HepG2 (cell line): ENCODE measurements around the gene NOXA1. TPM values are rescaled to one million over a fixed set of nuclear protein-coding genes. Genes with fewer than 3 reads are reported as not detected.

ENCODE experiments used
- ARNTL ChIP-seq: sonication (generic); formaldehyde crosslinking; IDR thresholded peaks from 2 replicates; pipeline ENCODE4 v1.4.0; 2020; ENCODE audit warnings: mild to moderate bottlenecking, missing genetic modification reagents
- EZH2 ChIP-seq: conservative IDR thresholded peaks from 2 replicates; pipeline ENCODE4 v1.6.1; 2012; ENCODE audit warnings: mild to moderate bottlenecking, low read depth, low read length, moderate library complexity
- FOXJ3 ChIP-seq: sonication (generic); formaldehyde crosslinking; IDR thresholded peaks from 2 replicates; pipeline ENCODE4 v1.4.0; 2020; ENCODE audit warnings: missing genetic modification reagents, mild to moderate bottlenecking, borderline replicate concordance
- GLI4 ChIP-seq: sonication (generic); formaldehyde crosslinking; IDR thresholded peaks from 2 replicates; pipeline ENCODE4 v1.5.1; 2020; ENCODE audit warnings: missing genetic modification reagents, mild to moderate bottlenecking, moderate library complexity, borderline replicate concordance
- MTERF4 ChIP-seq: sonication (generic); formaldehyde crosslinking; IDR thresholded peaks from 2 replicates; pipeline ENCODE4 v1.8.0; 2023; ENCODE audit warnings: mild to moderate bottlenecking, missing genetic modification reagents
- MXD4 ChIP-seq: IDR thresholded peaks from 2 replicates; pipeline ENCODE4 v1.6.1; 2016; ENCODE audit warnings: mild to moderate bottlenecking, missing biosample characterization, missing genetic modification reagents
- SALL1 ChIP-seq: sonication (generic); formaldehyde crosslinking; IDR thresholded peaks from 2 replicates; pipeline ENCODE4 v1.8.0; 2022; ENCODE audit warnings: mild to moderate bottlenecking, missing genetic modification reagents
- ZFP36L2 ChIP-seq: sonication (generic); formaldehyde crosslinking; IDR thresholded peaks from 2 replicates; pipeline ENCODE4 v1.4.0; 2020; ENCODE audit warnings: missing genetic modification reagents
- ZNF18 ChIP-seq: sonication (generic); formaldehyde crosslinking; IDR thresholded peaks from 2 replicates; pipeline ENCODE4 v1.8.0; 2022; ENCODE audit warnings: mild to moderate bottlenecking, missing genetic modification reagents; ENCODE audit not compliant: insufficient replicate concordance
- ZNF256 ChIP-seq: sonication (generic); formaldehyde crosslinking; conservative IDR thresholded peaks from 2 replicates; pipeline ENCODE4 v1.4.0; 2020; ENCODE audit warnings: missing genetic modification reagents
- ZNF3 ChIP-seq: IDR thresholded peaks from 2 replicates; pipeline ENCODE4 v1.7.0; 2017; ENCODE audit warnings: inconsistent platforms
- polyA plus RNA-seq, 8 experiments: library from polyadenylated mRNA; depleted of rRNA in 3 of 8; stranded (reverse) in 7 of 8; unstranded in 1 of 8; fragments of >200 nt; fragmentation: Illumina TruSeq in 4 of 8; extraction: Trizol in 4 of 8; gene quantifications; 2 replicates each; pipeline versions ENCODE4 v1.2.1 to v1.2.3, GENCODE V29; 2011 to 2016; ENCODE audit warnings: low read depth in 4 of 8, missing spikeins in 1 of 8, mixed read lengths in 1 of 8; ENCODE audit not compliant: insufficient read depth in 1 of 8
- total RNA-seq, 5 experiments: library from RNA; depleted of rRNA; stranded (reverse); fragments of >200 nt; fragmentation: Illumina TruSeq; extraction: Trizol; gene quantifications; 2 replicates each; pipeline ENCODE4 v1.2.3, GENCODE V29; 2016; ENCODE audit warnings: low read depth in 1 of 5
- TF ChIP-seq, protein P1 (sequence below): sonication (generic); formaldehyde crosslinking; IDR thresholded peaks from 2 replicates; pipeline ENCODE4 v1.5.1; 2020; ENCODE audit warnings: missing genetic modification reagents, mild to moderate bottlenecking, borderline replicate concordance
- TF ChIP-seq, protein P2 (sequence below): sonication (generic); formaldehyde crosslinking; IDR thresholded peaks from 2 replicates; pipeline ENCODE4 v1.9.0; 2022; ENCODE audit warnings: low read depth, missing genetic modification reagents
- TF ChIP-seq, protein P3 (sequence below), 2 experiments: fragments of 450-650 bp in 1 of 2; sonication (generic) in 1 of 2; formaldehyde crosslinking in 1 of 2; IDR thresholded peaks; 2 replicates each; pipeline versions ENCODE4 v1.6.1 to v1.8.0; 2016 to 2022; ENCODE audit warnings: antibody characterized with exemption in 1 of 2, mild to moderate bottlenecking in 1 of 2, missing genetic modification reagents in 1 of 2

Gene NOXA1
- total and polyA plus RNA-seq, 2 of the 13 experiments (the other 11 are each of a cell fraction or from before 2014, with no cell fraction given), result 0.78 to 1.2 TPM

DNA sequence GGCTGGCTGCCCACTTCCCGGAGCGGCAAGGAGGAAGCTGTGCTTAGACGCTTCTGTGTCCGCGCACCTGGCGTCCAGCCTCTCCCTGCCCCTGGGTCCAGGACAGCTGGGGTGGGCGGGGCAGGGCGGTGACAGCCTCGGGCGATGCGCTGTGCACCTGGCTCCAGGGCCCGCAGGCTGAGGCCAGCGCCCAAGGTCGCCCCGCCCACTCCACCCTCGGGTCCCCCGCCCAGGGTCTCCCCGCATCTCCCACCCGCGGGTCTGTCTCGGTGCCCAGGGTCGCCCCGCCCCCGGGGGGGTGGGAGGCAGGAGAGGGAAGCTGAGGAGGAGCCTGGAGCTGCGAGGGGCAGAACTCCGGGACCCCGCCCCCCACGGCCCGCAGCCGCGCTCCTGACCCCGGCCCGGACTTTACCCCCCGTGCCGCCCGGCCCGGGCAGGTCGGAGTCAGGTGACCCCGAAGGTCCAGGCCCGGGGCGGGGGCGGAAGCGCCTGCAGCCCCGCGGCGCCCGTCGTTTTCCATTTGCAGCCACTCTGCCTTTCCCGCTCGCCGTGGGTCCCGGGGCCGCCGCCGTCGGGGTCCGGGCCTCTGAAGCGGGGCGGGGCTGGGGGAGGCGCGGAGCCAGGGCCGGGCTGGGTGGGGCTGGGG lies 18.2 kb downstream of the NOXA1 start, which contains the start of gene ENTPD8 (continued):
- no peak for TF ChIP-seq EZH2
- TF ChIP-seq ZNF256 (CRISPR knock-in tag), result no peak
- no peak for TF ChIP-seq MTERF4 (CRISPR knock-in tag)
- TF ChIP-seq ARNTL (CRISPR knock-in tag), result peak; percentile 57
- TF ChIP-seq, protein P1, sequence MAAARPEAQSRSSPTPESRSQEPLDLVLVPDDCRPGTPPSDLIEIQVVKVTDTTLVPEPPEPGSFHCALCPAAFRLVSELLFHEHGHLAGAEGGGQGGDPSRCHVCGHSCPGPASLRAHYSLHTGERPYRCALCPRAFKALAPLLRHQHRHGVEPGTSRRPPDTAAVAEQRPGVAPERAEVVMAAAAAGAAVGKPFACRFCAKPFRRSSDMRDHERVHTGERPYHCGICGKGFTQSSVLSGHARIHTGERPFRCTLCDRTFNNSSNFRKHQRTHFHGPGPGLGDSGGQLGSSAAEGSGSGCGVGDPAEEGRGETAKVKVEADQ (CRISPR knock-in tag), result no peak
- TF ChIP-seq ZNF18, result no peak
- TF ChIP-seq ZNF3 (CRISPR knock-in tag), result no peak
- no peak for TF ChIP-seq GLI4 (CRISPR knock-in tag)
- TF ChIP-seq SALL1, result peak; percentile 37; the same call in 1 of the 2 replicates
- TF ChIP-seq, protein P2, sequence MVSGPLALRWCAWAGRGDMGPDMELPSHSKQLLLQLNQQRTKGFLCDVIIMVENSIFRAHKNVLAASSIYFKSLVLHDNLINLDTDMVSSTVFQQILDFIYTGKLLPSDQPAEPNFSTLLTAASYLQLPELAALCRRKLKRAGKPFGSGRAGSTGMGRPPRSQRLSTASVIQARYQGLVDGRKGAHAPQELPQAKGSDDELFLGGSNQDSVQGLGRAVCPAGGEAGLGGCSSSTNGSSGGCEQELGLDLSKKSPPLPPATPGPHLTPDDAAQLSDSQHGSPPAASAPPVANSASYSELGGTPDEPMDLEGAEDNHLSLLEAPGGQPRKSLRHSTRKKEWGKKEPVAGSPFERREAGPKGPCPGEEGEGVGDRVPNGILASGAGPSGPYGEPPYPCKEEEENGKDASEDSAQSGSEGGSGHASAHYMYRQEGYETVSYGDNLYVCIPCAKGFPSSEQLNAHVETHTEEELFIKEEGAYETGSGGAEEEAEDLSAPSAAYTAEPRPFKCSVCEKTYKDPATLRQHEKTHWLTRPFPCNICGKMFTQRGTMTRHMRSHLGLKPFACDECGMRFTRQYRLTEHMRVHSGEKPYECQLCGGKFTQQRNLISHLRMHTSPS (CRISPR knock-in tag), result peak; percentile 68; the same call in 1 of the 2 replicates
- no peak for TF ChIP-seq ZFP36L2
- TF ChIP-seq, protein P3, sequence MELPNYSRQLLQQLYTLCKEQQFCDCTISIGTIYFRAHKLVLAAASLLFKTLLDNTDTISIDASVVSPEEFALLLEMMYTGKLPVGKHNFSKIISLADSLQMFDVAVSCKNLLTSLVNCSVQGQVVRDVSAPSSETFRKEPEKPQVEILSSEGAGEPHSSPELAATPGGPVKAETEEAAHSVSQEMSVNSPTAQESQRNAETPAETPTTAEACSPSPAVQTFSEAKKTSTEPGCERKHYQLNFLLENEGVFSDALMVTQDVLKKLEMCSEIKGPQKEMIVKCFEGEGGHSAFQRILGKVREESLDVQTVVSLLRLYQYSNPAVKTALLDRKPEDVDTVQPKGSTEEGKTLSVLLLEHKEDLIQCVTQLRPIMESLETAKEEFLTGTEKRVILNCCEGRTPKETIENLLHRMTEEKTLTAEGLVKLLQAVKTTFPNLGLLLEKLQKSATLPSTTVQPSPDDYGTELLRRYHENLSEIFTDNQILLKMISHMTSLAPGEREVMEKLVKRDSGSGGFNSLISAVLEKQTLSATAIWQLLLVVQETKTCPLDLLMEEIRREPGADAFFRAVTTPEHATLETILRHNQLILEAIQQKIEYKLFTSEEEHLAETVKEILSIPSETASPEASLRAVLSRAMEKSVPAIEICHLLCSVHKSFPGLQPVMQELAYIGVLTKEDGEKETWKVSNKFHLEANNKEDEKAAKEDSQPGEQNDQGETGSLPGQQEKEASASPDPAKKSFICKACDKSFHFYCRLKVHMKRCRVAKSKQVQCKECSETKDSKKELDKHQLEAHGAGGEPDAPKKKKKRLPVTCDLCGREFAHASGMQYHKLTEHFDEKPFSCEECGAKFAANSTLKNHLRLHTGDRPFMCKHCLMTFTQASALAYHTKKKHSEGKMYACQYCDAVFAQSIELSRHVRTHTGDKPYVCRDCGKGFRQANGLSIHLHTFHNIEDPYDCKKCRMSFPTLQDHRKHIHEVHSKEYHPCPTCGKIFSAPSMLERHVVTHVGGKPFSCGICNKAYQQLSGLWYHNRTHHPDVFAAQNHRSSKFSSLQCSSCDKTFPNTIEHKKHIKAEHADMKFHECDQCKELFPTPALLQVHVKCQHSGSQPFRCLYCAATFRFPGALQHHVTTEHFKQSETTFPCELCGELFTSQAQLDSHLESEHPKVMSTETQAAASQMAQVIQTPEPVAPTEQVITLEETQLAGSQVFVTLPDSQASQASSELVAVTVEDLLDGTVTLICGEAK (IDR thresholded peaks at IDR 0.05), result no peak
- TF ChIP-seq, protein P3 (CRISPR knock-in tag; IDR thresholded peaks at IDR 0.05), result no peak; the same call in 1 of the 2 replicates
- 0 out of 2 replicates have a peak, but pooled peaks have one; percentile 47 for TF ChIP-seq MXD4 (CRISPR knock-in tag)
- no peak for TF ChIP-seq FOXJ3
